ENCODE results near the gene SDK1.
A peak's percentile ranks its signal among the peaks of the same experiment; 100 is the strongest.
"Not testable (repeated sequence)": the region's sequence is repeated elsewhere in the genome, so short reads cannot be mapped to it uniquely, and the experiment has no call there.

Gene SDK1

GRCh38 chr7:4200546-4201094 is 899.6 kb downstream of the SDK1 start:
- no peak for DNase-seq

GRCh38 chr7:4201566-4201965 is 900.5 kb downstream of the SDK1 start:
- DNase-seq: no peak

GRCh38 chr7:4202154-4202736 is 901.2 kb downstream of the SDK1 start:
- no peak for DNase-seq

- DNase-seq: no peak
Observed at GRCh38 chr7:4202954-4203353, 901.9 kb downstream of the SDK1 start.

- DNase-seq: peak; percentile 59
Observed at GRCh38 chr7:4203626-4204512, 902.8 kb downstream of the SDK1 start.

- no peak for DNase-seq
Observed at GRCh38 chr7:4204513-4205165, 903.6 kb downstream of the SDK1 start.

GRCh38 chr7:4205828-4206227 is 904.8 kb downstream of the SDK1 start:
- DNase-seq: no peak

- DNase-seq: no peak
Observed at GRCh38 chr7:4207011-4207410, 906.0 kb downstream of the SDK1 start.

- no peak for DNase-seq
Observed at GRCh38 chr7:4208086-4208485, 907.0 kb downstream of the SDK1 start.

- no peak for DNase-seq
Observed at GRCh38 chr7:4208586-4208985, 907.5 kb downstream of the SDK1 start.

GRCh38 chr7:4209126-4209525 is 908.1 kb downstream of the SDK1 start:
- no peak for DNase-seq

- DNase-seq: no peak
Observed at GRCh38 chr7:4209966-4210365, 908.9 kb downstream of the SDK1 start.

- DNase-seq: no peak
Observed at GRCh38 chr7:4210821-4211220, 909.8 kb downstream of the SDK1 start.

- no peak for DNase-seq
Observed at GRCh38 chr7:4211261-4211660, 910.2 kb downstream of the SDK1 start.

- no peak for DNase-seq
Observed at GRCh38 chr7:4212376-4212775, 911.3 kb downstream of the SDK1 start.

- DNase-seq: no peak
Observed at GRCh38 chr7:4214291-4215155, 913.5 kb downstream of the SDK1 start.

GRCh38 chr7:4215176-4215720 is 914.2 kb downstream of the SDK1 start:
- no peak for DNase-seq

GRCh38 chr7:4216016-4216415 is 915.0 kb downstream of the SDK1 start:
- DNase-seq: no peak

GRCh38 chr7:4217126-4217660 is 916.1 kb downstream of the SDK1 start:
- DNase-seq: not testable (repeated sequence)

GRCh38 chr7:4218481-4218880 is 917.4 kb downstream of the SDK1 start:
- no peak for DNase-seq

- DNase-seq: no peak
Observed at GRCh38 chr7:4220011-4220410, 919.0 kb downstream of the SDK1 start.

- DNase-seq: no peak
Observed at GRCh38 chr7:4221043-4221442, 920.0 kb downstream of the SDK1 start.
